ENCODE measurements around the gene GRHPR. TPM values are rescaled to one million over a fixed set of nuclear protein-coding genes. Genes with fewer than 3 reads are reported as not detected.

Gene GRHPR
- total and polyA plus RNA-seq, 2 of the 4 experiments (the other 2 are of a cell fraction), result 182 to 191 TPM

GRCh38 chr9:37382982-37383357, 39.5 kb upstream of the GRHPR start:
- TF ChIP-seq BHLHE40 (IDR thresholded peaks at IDR 0.05; ENCODE audit: low read depth, low read length), result no peak
- Histone ChIP-seq H4K5ac (ENCODE audit: low read depth, low read length) (no peak overlapping the region), H3K4me3 (ENCODE audit: insufficient read depth, low read depth, low read length) (no peak overlapping the region), H4K20me1 (ENCODE audit: insufficient read depth, low read length) (no peaks in the 10 kb centered on the region), H3K56ac (ENCODE audit: extremely low read depth, insufficient read depth, low read length) (no peak overlapping the region), H4K91ac (ENCODE audit: insufficient read depth, low read depth, low read length) (no peak overlapping the region), H3K36me3 (ENCODE audit: control insufficient read depth, insufficient read depth, low read length) (no peaks in the 10 kb centered on the region), H3K18ac (ENCODE audit: low read depth, low read length) (no peak overlapping the region), H2BK120ac (ENCODE audit: low read depth, low read length) (no peak overlapping the region), H3K27me3 (ENCODE audit: control insufficient read depth, insufficient read depth, low read length) (peaks cover 13% of the 10 kb centered on the region), H2BK15ac (ENCODE audit: low read depth, low read length) (no peak overlapping the region), H2BK20ac (ENCODE audit: low read depth, low read length) (no peak overlapping the region), H2BK5ac (ENCODE audit: low read depth, low read length, poor library complexity, severe bottlenecking) (no peak overlapping the region), H3K79me1 (ENCODE audit: low read depth in 1 of 2, low read length in 2 of 2) (no peaks in the 10 kb centered on the region), H4K8ac (ENCODE audit: low read depth in 2 of 2, low read length in 2 of 2) (no peak overlapping the region), H3K4ac (ENCODE audit: low read depth, low read length) (no peak overlapping the region), H2AFZ (replicated peaks; ENCODE audit: low read length, poor library complexity) (no peak overlapping the region), H3K9ac (ENCODE audit: low read depth, low read length) (no peak overlapping the region), H3K23ac (ENCODE audit: low read depth, low read length) (no peak overlapping the region), H3K4me1 (ENCODE audit: control insufficient read depth, insufficient read depth, low read length) (no peaks in the 10 kb centered on the region), H3K9me1 (ENCODE audit: insufficient read depth, low read length) (no peaks in the 10 kb centered on the region), H3K4me2 (ENCODE audit: low read depth, low read length) (no peak overlapping the region), H3K9me3 (ENCODE audit: control insufficient read depth, insufficient read depth, low read length) (peaks cover 5% of the 10 kb centered on the region), H2AK5ac (ENCODE audit: low read depth, low read length) (no peak overlapping the region), H3K27ac (ENCODE audit: insufficient read depth, low read length) (no peak overlapping the region), H2AK9ac (replicated peaks; ENCODE audit: low read depth, low read length, poor library complexity) (no peak overlapping the region), H3K14ac (replicated peaks; ENCODE audit: low read depth, low read length) (no peak overlapping the region)
- intact Hi-C loops (cut with micrococcal nuclease), result no loop called here
- no peak for DNase-seq
- no peak for ATAC-seq (ENCODE audit: low read depth)
- in situ Hi-C loops (cut with MboI; ENCODE audit: low sequenced_read_pairs), result no loop called here
- BruUV-seq (replicated peaks), result no TSS peak
- CTCF ChIA-PET, result no interaction called here
- dilution Hi-C loops (cut with HindIII; ENCODE audit: low sequenced_read_pairs, unreplicated experiment), result no loop called here
- WGBS, 2 experiments (ENCODE audit: extremely low coverage in 2 of 2, insufficient read length in 1 of 2), result 37% methylated on average over 4 of the region's 5 CpGs; no CpG with 5 or more reads in 1 of the 2 experiments
- POLR2A ChIA-PET (ENCODE audit: unreplicated experiment), result no interaction called here
